GM19463 (cell line): Measurements from ENCODE around the gene SLC6A8.
"Not testable (repeated sequence)": the region's sequence is repeated elsewhere in the genome, so short reads cannot be mapped to it uniquely, and the experiment has no call there.

ENCODE experiments used
- ATAC-seq: cut with Tn5 transposase; IDR thresholded peaks from one replicate; pipeline ENCODE4 v1.9.1; 2021; ENCODE audit warnings: mild to moderate bottlenecking, moderate library complexity; ENCODE audit not compliant: unreplicated experiment

SLC6A8 gene

GRCh38 chrX:153727123-153727931 lies 39.6 kb downstream of the SLC6A8 start:
- no peak for ATAC-seq

- no peak for ATAC-seq
These were observed 40.4 kb downstream of the SLC6A8 start for GRCh38 chrX:153728095-153728494.

GRCh38 chrX:153728951-153729631 lies 41.4 kb downstream of the SLC6A8 start:
- no peak for ATAC-seq

GRCh38 chrX:153730115-153730514 lies 42.4 kb downstream of the SLC6A8 start:
- not testable (repeated sequence) for ATAC-seq

- ATAC-seq: no peak
These were observed 43.6 kb downstream of the SLC6A8 start for GRCh38 chrX:153731117-153731844.

GRCh38 chrX:153731845-153732215 lies 44.1 kb downstream of the SLC6A8 start:
- no peak for ATAC-seq

GRCh38 chrX:153732401-153732800 lies 44.7 kb downstream of the SLC6A8 start:
- ATAC-seq: no peak

- no peak for ATAC-seq
These were observed 46.0 kb downstream of the SLC6A8 start for GRCh38 chrX:153733651-153734240.

GRCh38 chrX:153734871-153735270 lies 47.1 kb downstream of the SLC6A8 start:
- no peak for ATAC-seq

- no peak for ATAC-seq
These were observed 47.5 kb downstream of the SLC6A8 start for GRCh38 chrX:153735274-153735673.

GRCh38 chrX:153736071-153736820 lies 48.5 kb downstream of the SLC6A8 start:
- ATAC-seq: no peak

- no peak for ATAC-seq
These were observed 49.2 kb downstream of the SLC6A8 start for GRCh38 chrX:153736871-153737441.

GRCh38 chrX:153738056-153738605 lies 50.4 kb downstream of the SLC6A8 start:
- ATAC-seq: no peak

GRCh38 chrX:153739754-153740486 lies 52.2 kb downstream of the SLC6A8 start:
- ATAC-seq: no peak

- ATAC-seq: no peak
These were observed 53.0 kb downstream of the SLC6A8 start for GRCh38 chrX:153740631-153741222.

- ATAC-seq: no peak
These were observed 53.7 kb downstream of the SLC6A8 start for GRCh38 chrX:153741446-153741845.

GRCh38 chrX:153742111-153742510 lies 54.4 kb downstream of the SLC6A8 start:
- not testable (repeated sequence) for ATAC-seq

- not testable (repeated sequence) for ATAC-seq
These were observed 55.2 kb downstream of the SLC6A8 start for GRCh38 chrX:153742796-153743467.
